IMR-90 (cell line): ENCODE results near the gene FTHL17. TPM values are rescaled to one million over a fixed set of nuclear protein-coding genes. Genes with fewer than 3 reads are reported as not detected.

Experiments
- ATAC-seq: fragments of 200-7000 bp; cut with Tn5 transposase; 2 replicates; pipeline ENCODE4 v1.9.1; 2020; ENCODE audit warnings: low read depth, mild to moderate bottlenecking, moderate library complexity
- BruUV-seq: library from RNA; stranded (reverse); fragments of 400-500 nt; replicated peaks from 2 replicates; lab custom pipeline; 2021; lab: Mats Ljungman, UMichigan
- CTCF ChIA-PET: fragments of 300-600 bp; formaldehyde crosslinking; extraction: SDS; loops from one replicate; lab custom pipeline; 2021; ENCODE audit warnings: antibody characterized with exemption; lab: Yijun Ruan, JAX
- POLR2A ChIA-PET: fragments of 300-600 bp; sonication (Branson Sonifier 250); formaldehyde crosslinking; loops from one replicate; lab custom pipeline; 2022; ENCODE audit warnings: antibody characterized with exemption; ENCODE audit not compliant: unreplicated experiment; lab: Charles Lee
- DNase-seq: peaks from one replicate; pipeline ENCODE4 v3.0.0; 2013
- H2AFZ ChIP-seq: replicated peaks from 2 replicates; pipeline ENCODE3; 2013; ENCODE audit warnings: low read length, mild to moderate bottlenecking; ENCODE audit not compliant: poor library complexity
- H2AK5ac ChIP-seq: 2 replicates; pipeline ENCODE4 v1.6.1; 2013; ENCODE audit warnings: low read depth, low read length, inconsistent platforms
- H2AK9ac ChIP-seq: replicated peaks from 2 replicates; pipeline ENCODE3; 2013; ENCODE audit warnings: mild to moderate bottlenecking, low read depth, low read length, moderate library complexity; ENCODE audit not compliant: poor library complexity
- H2BK120ac ChIP-seq: 2 replicates; pipeline ENCODE4 v1.6.1; 2013; ENCODE audit warnings: low read depth, low read length, inconsistent platforms
- H2BK15ac ChIP-seq: 3 replicates; pipeline ENCODE4 v1.6.1; 2013; ENCODE audit warnings: low read depth, low read length, inconsistent platforms
- H2BK20ac ChIP-seq: 2 replicates; pipeline ENCODE4 v1.6.1; 2013; ENCODE audit warnings: low read depth, mild to moderate bottlenecking, inconsistent platforms, low read length, moderate library complexity
- H2BK5ac ChIP-seq: 2 replicates; pipeline ENCODE4 v1.6.1; 2013; ENCODE audit warnings: mild to moderate bottlenecking, low read depth, low read length, inconsistent platforms; ENCODE audit not compliant: poor library complexity, severe bottlenecking
- H3K14ac ChIP-seq: replicated peaks from 2 replicates; pipeline ENCODE4 v1.6.1; 2013; ENCODE audit warnings: low read depth, low read length, inconsistent platforms
- H3K18ac ChIP-seq: 2 replicates; pipeline ENCODE4 v1.6.1; 2013; ENCODE audit warnings: low read depth, low read length, control low read depth
- H3K23ac ChIP-seq: 2 replicates; pipeline ENCODE4 v1.6.1; 2013; ENCODE audit warnings: low read depth, low read length, inconsistent platforms
- H3K27ac ChIP-seq: 2 replicates; pipeline ENCODE4 v1.5.1; 2013; ENCODE audit warnings: mild to moderate bottlenecking, control low read depth, low read length; ENCODE audit not compliant: insufficient read depth
- H3K27me3 ChIP-seq: 2 replicates; pipeline ENCODE4 v1.6.1; 2013; ENCODE audit warnings: low read length; ENCODE audit not compliant: control insufficient read depth, insufficient read depth
- H3K36me3 ChIP-seq: 2 replicates; pipeline ENCODE4 v1.6.1; 2013; ENCODE audit warnings: low read length, mixed read lengths; ENCODE audit not compliant: control insufficient read depth, insufficient read depth
- H3K4ac ChIP-seq: 2 replicates; pipeline ENCODE4 v1.6.1; 2013; ENCODE audit warnings: low read depth, low read length, inconsistent platforms
- H3K4me1 ChIP-seq: 2 replicates; pipeline ENCODE4 v1.6.1; 2013; ENCODE audit warnings: low read length, mixed read lengths; ENCODE audit not compliant: control insufficient read depth, insufficient read depth
- H3K4me2 ChIP-seq: 2 replicates; pipeline ENCODE4 v1.6.1; 2013; ENCODE audit warnings: low read depth, mild to moderate bottlenecking, control low read depth, low read length, moderate library complexity
- H3K4me3 ChIP-seq: 2 replicates; pipeline ENCODE4 v1.5.1; 2013; ENCODE audit warnings: low read depth, mild to moderate bottlenecking, control low read depth, low read length, moderate library complexity; ENCODE audit not compliant: insufficient read depth
- H3K56ac ChIP-seq: 2 replicates; pipeline ENCODE4 v1.6.1; 2013; ENCODE audit warnings: low read length, inconsistent platforms; ENCODE audit not compliant: insufficient read depth; ENCODE audit errors: extremely low read depth
- H3K79me1 ChIP-seq, 2 experiments: 2 replicates each; pipeline ENCODE4 v1.6.1; 2013; ENCODE audit warnings: low read length in 2 of 2, inconsistent platforms in 1 of 2, low read depth in 1 of 2
- H3K9ac ChIP-seq: 2 replicates; pipeline ENCODE4 v1.6.1; 2013; ENCODE audit warnings: low read depth, low read length, control low read depth
- H3K9me1 ChIP-seq: 2 replicates; pipeline ENCODE4 v1.6.1; 2013; ENCODE audit warnings: low read length, inconsistent platforms; ENCODE audit not compliant: insufficient read depth
- H3K9me3 ChIP-seq: 2 replicates; pipeline ENCODE4 v1.6.1; 2013; ENCODE audit warnings: low read length; ENCODE audit not compliant: control insufficient read depth, insufficient read depth
- H4K20me1 ChIP-seq: 2 replicates; pipeline ENCODE4 v1.6.1; 2013; ENCODE audit warnings: low read length, inconsistent platforms; ENCODE audit not compliant: insufficient read depth
- H4K5ac ChIP-seq: 2 replicates; pipeline ENCODE4 v1.6.1; 2013; ENCODE audit warnings: mild to moderate bottlenecking, low read depth, low read length, control low read depth
- H4K8ac ChIP-seq, 2 experiments: 2 replicates each; pipeline ENCODE4 v1.6.1; 2013; ENCODE audit warnings: low read depth in 2 of 2, low read length in 2 of 2, control low read depth in 1 of 2, inconsistent platforms in 1 of 2
- H4K91ac ChIP-seq: 2 replicates; pipeline ENCODE4 v1.6.1; 2013; ENCODE audit warnings: low read depth, low read length, inconsistent platforms; ENCODE audit not compliant: insufficient read depth
- CEBPB ChIP-seq: IDR thresholded peaks from 2 replicates; pipeline ENCODE4 v1.6.1; 2012; ENCODE audit warnings: low read depth, low read length, improper control_type of control experiment
- FOS ChIP-seq: fragments of 150-350 bp; IDR thresholded peaks from 2 replicates; pipeline ENCODE4 v1.6.1; 2016; ENCODE audit warnings: low read depth, low read length
- MAFK ChIP-seq: IDR thresholded peaks from 2 replicates; pipeline ENCODE4 v1.6.1; 2012; ENCODE audit warnings: low read depth, low read length, improper control_type of control experiment
- POLR2A ChIP-seq: IDR thresholded peaks from 2 replicates; pipeline ENCODE4 v1.6.1; 2012; ENCODE audit warnings: mild to moderate bottlenecking, low read depth, low read length
- RCOR1 ChIP-seq: IDR thresholded peaks from 2 replicates; pipeline ENCODE4 v1.6.1; 2012; ENCODE audit warnings: mild to moderate bottlenecking, low read length, improper control_type of control experiment; ENCODE audit not compliant: insufficient replicate concordance
- SMC3 ChIP-seq: fragments of 150-350 bp; IDR thresholded peaks from 2 replicates; pipeline ENCODE4 v1.6.1; 2016; ENCODE audit warnings: low read depth, mild to moderate bottlenecking, antibody characterized with exemption, low read length, moderate library complexity
- WGBS, 2 experiments: methylation state at CpG; one replicate each; pipeline versions ENCODE4 v1.1.5 to v1.1.7; 2013; ENCODE audit warnings: missing lambda C conversion rate in 2 of 2; ENCODE audit not compliant: insufficient read length in 1 of 2; ENCODE audit errors: extremely low coverage in 2 of 2; 5-methylcytosine and 5-hydroxymethylcytosine counted together
- dilution Hi-C: fragments of 300-500 bp; cut with HindIII; formaldehyde crosslinking; loops from one replicate; pipeline ENCODE4 v1.14.3; 2018; ENCODE audit warnings: low sequenced_read_pairs; ENCODE audit not compliant: unreplicated experiment
- in situ Hi-C: fragments of 300-500 bp; cut with MboI; formaldehyde crosslinking; loops from 3 replicates; pipeline ENCODE4 v1.14.3; 2019; ENCODE audit warnings: low sequenced_read_pairs, inconsistent platforms, mixed read lengths
- intact Hi-C: fragments of 100-400 bp; cut with micrococcal nuclease; formaldehyde crosslinking; loops from 2 replicates; pipeline ENCODE4 v1.10.0; 2022
- polyA plus RNA-seq, 3 experiments: library from polyadenylated mRNA; depleted of rRNA; stranded (reverse); fragments of >200 nt; gene quantifications; 2 replicates each; pipeline ENCODE4 v1.2.3, GENCODE V29; 2012; ENCODE audit warnings: low replicate concordance in 1 of 3
- total RNA-seq: library from RNA; depleted of rRNA; stranded (reverse); fragments of >200 nt; gene quantifications from 2 replicates; pipeline ENCODE4 v1.2.3, GENCODE V29; 2012
- TF ChIP-seq, protein P1 (sequence below): conservative IDR thresholded peaks from 2 replicates; pipeline ENCODE4 v1.5.1; 2012; ENCODE audit warnings: mild to moderate bottlenecking, low read depth, low read length, improper control_type of control experiment

The FTHL17 gene
- total and polyA plus RNA-seq, 2 of the 4 experiments (the other 2 are of a cell fraction): not detected

DNA sequence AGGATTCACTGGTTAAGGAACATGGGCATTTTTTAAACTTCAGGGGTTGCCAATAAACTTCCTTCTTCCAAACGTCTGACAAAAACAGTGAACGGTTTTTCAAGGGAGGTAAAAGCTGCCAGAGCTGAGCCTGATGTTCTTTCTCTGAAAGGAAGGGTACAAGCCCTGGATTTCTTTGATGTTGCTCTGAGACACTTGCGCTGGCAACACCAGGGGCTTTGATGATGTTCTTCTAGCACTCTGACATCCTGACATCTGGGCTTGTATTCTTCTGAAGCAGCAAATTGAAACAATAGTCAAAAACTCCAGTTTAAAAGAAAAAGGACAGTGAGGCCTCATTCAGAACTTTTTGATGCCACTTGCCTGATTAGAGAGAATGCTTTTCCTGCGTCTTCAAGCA lies 11.8 kb downstream of the FTHL17 start:
- Histone ChIP-seq H3K56ac (no peak overlapping the region), H3K79me1 (no peaks in the 10 kb centered on the region), H4K5ac (no peak overlapping the region), H2BK15ac (no peak overlapping the region), H2BK20ac (no peak overlapping the region), H3K18ac (no peak overlapping the region), H3K9me1 (no peaks in the 10 kb centered on the region), H2BK5ac (no peak overlapping the region), H3K4me1 (no peaks in the 10 kb centered on the region), H3K4ac (no peak overlapping the region), H4K8ac (no peak overlapping the region), H3K14ac (no peak overlapping the region), H3K4me3 (no peak overlapping the region), H3K9ac (no peak overlapping the region), H3K27me3 (no peaks in the 10 kb centered on the region), H2AK5ac (no peak overlapping the region), H3K4me2 (no peak overlapping the region), H3K23ac (no peak overlapping the region), H3K9me3 (no peaks in the 10 kb centered on the region), H2BK120ac (no peak overlapping the region), H4K91ac (no peak overlapping the region), H3K27ac (no peak overlapping the region), H4K20me1 (no peaks in the 10 kb centered on the region), H2AK9ac (no peak overlapping the region), H3K36me3 (no peaks in the 10 kb centered on the region), H2AFZ (no peak overlapping the region)
- TF ChIP-seq FOS (no peak), RCOR1 (no peak), SMC3 (no peak), CEBPB (no peak), MAFK (no peak), POLR2A (no peak)
- TF ChIP-seq, protein P1, sequence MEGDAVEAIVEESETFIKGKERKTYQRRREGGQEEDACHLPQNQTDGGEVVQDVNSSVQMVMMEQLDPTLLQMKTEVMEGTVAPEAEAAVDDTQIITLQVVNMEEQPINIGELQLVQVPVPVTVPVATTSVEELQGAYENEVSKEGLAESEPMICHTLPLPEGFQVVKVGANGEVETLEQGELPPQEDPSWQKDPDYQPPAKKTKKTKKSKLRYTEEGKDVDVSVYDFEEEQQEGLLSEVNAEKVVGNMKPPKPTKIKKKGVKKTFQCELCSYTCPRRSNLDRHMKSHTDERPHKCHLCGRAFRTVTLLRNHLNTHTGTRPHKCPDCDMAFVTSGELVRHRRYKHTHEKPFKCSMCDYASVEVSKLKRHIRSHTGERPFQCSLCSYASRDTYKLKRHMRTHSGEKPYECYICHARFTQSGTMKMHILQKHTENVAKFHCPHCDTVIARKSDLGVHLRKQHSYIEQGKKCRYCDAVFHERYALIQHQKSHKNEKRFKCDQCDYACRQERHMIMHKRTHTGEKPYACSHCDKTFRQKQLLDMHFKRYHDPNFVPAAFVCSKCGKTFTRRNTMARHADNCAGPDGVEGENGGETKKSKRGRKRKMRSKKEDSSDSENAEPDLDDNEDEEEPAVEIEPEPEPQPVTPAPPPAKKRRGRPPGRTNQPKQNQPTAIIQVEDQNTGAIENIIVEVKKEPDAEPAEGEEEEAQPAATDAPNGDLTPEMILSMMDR: no peak
- no peak for ATAC-seq
- WGBS, 2 experiments: 80% methylated on average over 1 of the region's 4 CpGs; no CpG with 5 or more reads in 1 of the 2 experiments
- ChIA-PET CTCF (no interaction called here), POLR2A (no interaction called here)
- DNase-seq: no peak
- no TSS peak for BruUV-seq
- dilution Hi-C loops (no loop called here), in situ Hi-C loops (no loop called here), intact Hi-C loops (loop anchor here (2.0 kb wide), 1 partner anchor 35 kb away; no protein-coding TSS in a partner anchor)
